Upper lobe of right lung (tissue), 1 donor: ENCODE data around the gene NDUFA11. TPM values are rescaled to one million over a fixed set of nuclear protein-coding genes. Genes with fewer than 3 reads are reported as not detected.

Source experiments
- ATAC-seq: fragments of 200-7000 bp; cut with Tn5 transposase; one replicate; pipeline ENCODE4 v1.9.1; 2020; ENCODE audit warnings: mild to moderate bottlenecking, moderate library complexity
- DNase-seq: peaks from one replicate; pipeline ENCODE4 v3.0.0-alpha.2; 2020
- H3K27ac ChIP-seq: fragments of 200-600 bp; one replicate; pipeline ENCODE4 v1.8.0; 2022
- H3K27me3 ChIP-seq: fragments of 200-600 bp; one replicate; pipeline ENCODE4 v1.8.0; 2022; ENCODE audit warnings: mild to moderate bottlenecking
- H3K36me3 ChIP-seq: fragments of 200-600 bp; one replicate; pipeline ENCODE4 v1.8.0; 2022
- H3K4me1 ChIP-seq: fragments of 200-600 bp; one replicate; pipeline ENCODE4 v1.8.0; 2022
- H3K4me3 ChIP-seq: fragments of 200-600 bp; one replicate; pipeline ENCODE4 v1.8.0; 2022; ENCODE audit warnings: mild to moderate bottlenecking
- H3K9me3 ChIP-seq: fragments of 200-600 bp; one replicate; pipeline ENCODE4 v1.8.0; 2022
- CTCF ChIP-seq: fragments of 200-600 bp; IDR thresholded peaks from one replicate; pipeline ENCODE4 v1.8.0; 2022; ENCODE audit warnings: antibody characterized with exemption
- intact Hi-C: fragments of 100-400 bp; cut with DNase I; formaldehyde crosslinking; loops from one replicate; pipeline ENCODE4 v1.11.0; 2022
- total RNA-seq: library from RNA; stranded (reverse); fragmentation: NEBNext Ultra II Directional; extraction: Animal tissue kit (Norgen Biotek cat#: 25700); gene quantifications from one replicate; pipeline ENCODE4 v1.2.1, GENCODE V29; 2021
- donor health status: DM: no; HTN: yes; CAD: no; lungs with severe emphysema.

Gene NDUFA11
- total RNA-seq, 1 donor from 2014 or later, result 134 TPM

- no peak overlapping the region for H3K4me3 ChIP-seq
- H3K27ac ChIP-seq, result no peak overlapping the region
- peaks cover 100% of the 10 kb centered on the region for H3K36me3 ChIP-seq
- DNase-seq (no peak), ATAC-seq (no peak)
- TF ChIP-seq CTCF, result no peak
- no peaks in the 10 kb centered on the region for H3K9me3 ChIP-seq
- H3K27me3 ChIP-seq, result no peaks in the 10 kb centered on the region
- no peaks in the 10 kb centered on the region for H3K4me1 ChIP-seq
- intact Hi-C loops, result no loop called here
These were observed 22.3 kb upstream of the NDUFA11 start for GRCh38 chr19:5925830-5926427.

GRCh38 chr19:5923356-5923755, 19.8 kb upstream of the NDUFA11 start:
- H3K4me3 ChIP-seq, result no peak overlapping the region
- DNase-seq (no peak), ATAC-seq (no peak)
- H3K36me3 ChIP-seq, result peaks cover 100% of the 10 kb centered on the region
- no peaks in the 10 kb centered on the region for H3K9me3 ChIP-seq
- no peak for TF ChIP-seq CTCF
- H3K4me1 ChIP-seq, result no peaks in the 10 kb centered on the region
- intact Hi-C loops, result no loop called here
- no peak overlapping the region for H3K27ac ChIP-seq
- H3K27me3 ChIP-seq, result no peaks in the 10 kb centered on the region

GRCh38 chr19:5922161-5922545, 18.6 kb upstream of the NDUFA11 start:
- intact Hi-C loops, result no loop called here
- Histone ChIP-seq H3K4me1 (no peaks in the 10 kb centered on the region), H3K27me3 (no peaks in the 10 kb centered on the region), H3K4me3 (no peak overlapping the region), H3K27ac (no peak overlapping the region), H3K9me3 (no peaks in the 10 kb centered on the region), H3K36me3 (peaks cover 100% of the 10 kb centered on the region)
- DNase-seq, result no peak
- no peak for TF ChIP-seq CTCF
- no peak for ATAC-seq

GRCh38 chr19:5921516-5922160, 18.0 kb upstream of the NDUFA11 start:
- H3K27ac ChIP-seq, result no peak overlapping the region

GRCh38 chr19:5918463-5919079, 15.0 kb upstream of the NDUFA11 start:
- ATAC-seq (no peak), DNase-seq (no peak)
- peaks cover 79% of the 10 kb centered on the region for H3K36me3 ChIP-seq
- intact Hi-C loops, result no loop called here
- no peaks in the 10 kb centered on the region for H3K4me1 ChIP-seq
- no peaks in the 10 kb centered on the region for H3K27me3 ChIP-seq
- no peak overlapping the region for H3K4me3 ChIP-seq
- H3K27ac ChIP-seq, result no peak overlapping the region
- no peaks in the 10 kb centered on the region for H3K9me3 ChIP-seq
- TF ChIP-seq CTCF, result no peak

More at GRCh38 chr19:5921516-5922160, 18.0 kb upstream of the NDUFA11 start:
- ATAC-seq (no peak), DNase-seq (no peak)
- H3K27me3 ChIP-seq, result no peaks in the 10 kb centered on the region
- peaks cover 100% of the 10 kb centered on the region for H3K36me3 ChIP-seq
- no peaks in the 10 kb centered on the region for H3K9me3 ChIP-seq
- H3K4me1 ChIP-seq, result no peaks in the 10 kb centered on the region
- H3K4me3 ChIP-seq, result no peak overlapping the region
- TF ChIP-seq CTCF, result no peak
- intact Hi-C loops, result no loop called here
